Measurements from ENCODE around the gene AGBL3. TPM values are rescaled to one million over a fixed set of nuclear protein-coding genes. Genes with fewer than 3 reads are reported as not detected.

Gene AGBL3
- total RNA-seq, 4 donors from 2014 or later = 0.61 to 1.9 (median 1.0) TPM

DNA sequence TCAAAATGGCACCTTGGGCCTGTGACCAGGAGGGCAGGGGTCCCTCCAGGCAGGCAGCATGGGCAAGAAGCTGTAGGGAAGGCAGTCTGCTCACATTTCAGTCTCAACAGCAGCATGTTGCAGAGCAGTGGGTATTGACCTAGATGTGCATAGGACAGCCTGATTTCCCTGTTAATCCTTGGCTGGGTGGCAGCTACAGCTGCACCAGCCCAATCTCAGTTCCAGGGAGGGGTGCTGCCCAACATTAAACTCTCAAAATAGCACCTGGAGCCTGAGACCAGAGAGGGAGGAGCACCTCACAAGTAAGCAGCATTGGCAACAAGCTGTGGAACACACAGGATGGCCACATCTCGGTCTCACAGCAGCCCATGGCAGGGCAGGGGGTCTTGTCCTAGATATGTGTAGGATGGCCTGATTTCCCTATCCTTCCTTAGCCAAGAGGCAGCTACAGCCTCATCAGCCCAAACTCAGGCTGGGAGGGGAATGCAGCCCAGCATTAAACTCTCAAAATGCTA, 171.9 kb downstream of the AGBL3 start:
- peak overlapping the region; percentile 34 to 46 (median 40) for H3K4me3 ChIP-seq
- H3K27ac ChIP-seq = peak overlapping the region; percentile 93 to 97 (median 96)
- H3K36me3 ChIP-seq = no peaks in the 10 kb centered on the region
- no peaks in the 10 kb centered on the region for H3K27me3 ChIP-seq
- TF ChIP-seq POLR2A (IDR thresholded peaks at IDR 0.05) = peak; percentile 68 to 74
- TF ChIP-seq, protein P1, sequence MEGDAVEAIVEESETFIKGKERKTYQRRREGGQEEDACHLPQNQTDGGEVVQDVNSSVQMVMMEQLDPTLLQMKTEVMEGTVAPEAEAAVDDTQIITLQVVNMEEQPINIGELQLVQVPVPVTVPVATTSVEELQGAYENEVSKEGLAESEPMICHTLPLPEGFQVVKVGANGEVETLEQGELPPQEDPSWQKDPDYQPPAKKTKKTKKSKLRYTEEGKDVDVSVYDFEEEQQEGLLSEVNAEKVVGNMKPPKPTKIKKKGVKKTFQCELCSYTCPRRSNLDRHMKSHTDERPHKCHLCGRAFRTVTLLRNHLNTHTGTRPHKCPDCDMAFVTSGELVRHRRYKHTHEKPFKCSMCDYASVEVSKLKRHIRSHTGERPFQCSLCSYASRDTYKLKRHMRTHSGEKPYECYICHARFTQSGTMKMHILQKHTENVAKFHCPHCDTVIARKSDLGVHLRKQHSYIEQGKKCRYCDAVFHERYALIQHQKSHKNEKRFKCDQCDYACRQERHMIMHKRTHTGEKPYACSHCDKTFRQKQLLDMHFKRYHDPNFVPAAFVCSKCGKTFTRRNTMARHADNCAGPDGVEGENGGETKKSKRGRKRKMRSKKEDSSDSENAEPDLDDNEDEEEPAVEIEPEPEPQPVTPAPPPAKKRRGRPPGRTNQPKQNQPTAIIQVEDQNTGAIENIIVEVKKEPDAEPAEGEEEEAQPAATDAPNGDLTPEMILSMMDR (IDR thresholded peaks at IDR 0.05 in 4 of 5, conservative IDR thresholded peaks at IDR 0.05 in 1 of 5) = no peak
- ATAC-seq = peak; percentile 71 to 80
- peaks cover 77 to 97% of the 10 kb centered on the region in 2 donors for H3K4me1 ChIP-seq
- peak; percentile 76 to 78 for DNase-seq
- intact Hi-C loops (cut with DNase I; ENCODE audit: low total_unique reads) = loop anchor here (5.0 kb wide), 1 partner anchor 701 kb away; the partner anchor contains the start of gene AKR1B1
- in situ Hi-C loops (cut with MboI; ENCODE audit: low sequenced_read_pairs in 4 of 4) = no loop called here
- H3K9me3 ChIP-seq = no peaks in the 10 kb centered on the region

GRCh38 chr7:135158874-135159273, 172.6 kb downstream of the AGBL3 start:
- Histone ChIP-seq H3K4me1 (peaks cover 84 to 97% of the 10 kb centered on the region in 2 donors), H3K36me3 (no peaks in the 10 kb centered on the region), H3K9me3 (no peaks in the 10 kb centered on the region), H3K27me3 (no peaks in the 10 kb centered on the region), H3K4me3 (peak overlapping the region; percentile 34 to 46 (median 40)), H3K27ac (peak overlapping the region; percentile 93 to 97 (median 96))
- ATAC-seq = peak; percentile 41 to 67
- TF ChIP-seq POLR2A (IDR thresholded peaks at IDR 0.05) = no peak
- TF ChIP-seq, protein P1 (IDR thresholded peaks at IDR 0.05 in 4 of 5, conservative IDR thresholded peaks at IDR 0.05 in 1 of 5) = no peak
- in situ Hi-C loops (cut with MboI; ENCODE audit: low sequenced_read_pairs in 4 of 4) = no loop called here
- peak in 1 of 2 donors; percentile 71 for DNase-seq
- intact Hi-C loops (cut with DNase I; ENCODE audit: low total_unique reads) = loop anchor here (5.0 kb wide), 1 partner anchor 702 kb away; the partner anchor contains the start of gene AKR1B1

- TF ChIP-seq, protein P1 (IDR thresholded peaks at IDR 0.05 in 4 of 5, conservative IDR thresholded peaks at IDR 0.05 in 1 of 5) = no peak
- TF ChIP-seq POLR2A (IDR thresholded peaks at IDR 0.05) = peak in 1 of 2 donors; percentile 25
- H3K36me3 ChIP-seq = no peaks in the 10 kb centered on the region
- no peaks in the 10 kb centered on the region for H3K9me3 ChIP-seq
- intact Hi-C loops (cut with DNase I; ENCODE audit: low total_unique reads) (loop anchor here (5.0 kb wide), 1 partner anchor 702 kb away; the partner anchor contains the start of gene AKR1B1), in situ Hi-C loops (cut with MboI; ENCODE audit: low sequenced_read_pairs in 4 of 4) (no loop called here)
- H3K4me1 ChIP-seq = peaks cover 89 to 96% of the 10 kb centered on the region in 2 donors
- peak; percentile 57 to 72 for ATAC-seq
- peak overlapping the region; percentile 93 to 97 (median 96) for H3K27ac ChIP-seq
- H3K4me3 ChIP-seq = peak overlapping the region; percentile 20 to 46 (median 40)
- H3K27me3 ChIP-seq = no peaks in the 10 kb centered on the region
- peak in 1 of 2 donors; percentile 50 for DNase-seq
Measured at GRCh38 chr7:135159359-135160085, 173.2 kb downstream of the AGBL3 start.

DNA sequence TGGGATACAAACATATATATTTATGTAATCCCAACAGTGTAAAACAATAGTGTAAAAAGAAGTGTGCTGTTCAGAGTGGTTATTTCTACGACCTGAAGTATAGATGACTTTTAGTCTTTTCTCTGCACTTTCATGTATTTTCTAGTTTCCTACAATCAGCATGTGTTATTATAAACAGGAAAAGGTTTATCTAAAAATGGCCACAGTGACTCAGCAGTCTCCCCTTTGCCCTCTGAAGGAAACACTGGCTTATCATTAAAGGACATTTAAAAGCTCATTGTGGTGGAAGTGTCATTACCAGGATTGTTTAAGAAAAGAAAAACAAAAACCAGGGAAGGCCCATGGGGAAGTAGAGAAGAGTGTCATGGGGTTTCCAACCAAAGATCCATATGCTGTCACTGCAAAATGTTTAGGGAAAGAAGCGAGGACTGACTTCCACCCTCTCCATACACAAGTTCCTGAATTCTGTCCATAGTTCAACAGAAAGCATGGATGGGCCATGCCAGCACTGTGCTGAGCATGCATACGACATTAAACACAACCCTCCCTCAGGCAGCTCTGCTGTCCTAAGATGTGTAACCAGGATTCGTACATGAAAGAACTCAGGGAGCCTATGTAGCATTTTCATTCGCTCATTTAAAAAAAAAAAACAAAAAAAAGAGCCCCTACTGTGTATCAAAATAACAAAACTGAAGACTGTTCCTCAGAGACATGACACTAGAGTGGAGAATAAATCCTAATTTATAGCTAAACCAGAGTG, 174.0 kb downstream of the AGBL3 start:
- Histone ChIP-seq H3K4me1 (peaks cover 91 to 98% of the 10 kb centered on the region in 2 donors), H3K27me3 (no peaks in the 10 kb centered on the region), H3K27ac (peak overlapping the region; percentile 93 to 97 (median 96)), H3K9me3 (no peaks in the 10 kb centered on the region), H3K36me3 (peaks cover 0 to under 1% of the 10 kb centered on the region in 2 donors), H3K4me3 (peak overlapping the region; percentile 20 to 46 (median 24))
- TF ChIP-seq POLR2A (IDR thresholded peaks at IDR 0.05) = no peak
- TF ChIP-seq, protein P1 (IDR thresholded peaks at IDR 0.05 in 4 of 5, conservative IDR thresholded peaks at IDR 0.05 in 1 of 5) = no peak
- ATAC-seq = no peak
- DNase-seq = no peak
- in situ Hi-C loops (cut with MboI; ENCODE audit: low sequenced_read_pairs in 4 of 4) (no loop called here), intact Hi-C loops (cut with DNase I; ENCODE audit: low total_unique reads) (no loop called here)
